Uterus (tissue), 2 donors: ENCODE results near the gene SYCP2L.

Experiments used
- CTCF ChIP-seq, 4 experiments: fragments of 200-600 bp in 2 of 4; fragments of 450-650 bp in 2 of 4; sonication (generic) in 2 of 4; IDR thresholded peaks; one replicate each; pipeline ENCODE4 v1.5.1; 2016 to 2019; ENCODE audit warnings: antibody characterized with exemption in 4 of 4, mild to moderate bottlenecking in 2 of 4, moderate library complexity in 1 of 4
- POLR2A ChIP-seq, 2 donors: fragments of 450-650 bp; IDR thresholded peaks; one replicate each; pipeline ENCODE4 v1.6.1; 2016; ENCODE audit warnings: antibody characterized with exemption in 2 of 2, mild to moderate bottlenecking in 1 of 2, moderate library complexity in 1 of 2

- TF ChIP-seq CTCF (IDR thresholded peaks at IDR 0.05) (no peak), POLR2A (IDR thresholded peaks at IDR 0.05) (no peak)
Observed at GRCh38 chr6:10949579-10950490, 63.0 kb downstream of the SYCP2L start.
